GM18867 (cell line): ENCODE measurements around the gene RFC4.

Source experiments
- ATAC-seq: cut with Tn5 transposase; IDR thresholded peaks from one replicate; pipeline ENCODE4 v1.9.1; 2021; ENCODE audit warnings: mild to moderate bottlenecking, moderate library complexity; ENCODE audit not compliant: unreplicated experiment

Gene RFC4

GRCh38 chr3:186751480-186751879 is 54.8 kb downstream of the RFC4 start:
- ATAC-seq: no peak

DNA sequence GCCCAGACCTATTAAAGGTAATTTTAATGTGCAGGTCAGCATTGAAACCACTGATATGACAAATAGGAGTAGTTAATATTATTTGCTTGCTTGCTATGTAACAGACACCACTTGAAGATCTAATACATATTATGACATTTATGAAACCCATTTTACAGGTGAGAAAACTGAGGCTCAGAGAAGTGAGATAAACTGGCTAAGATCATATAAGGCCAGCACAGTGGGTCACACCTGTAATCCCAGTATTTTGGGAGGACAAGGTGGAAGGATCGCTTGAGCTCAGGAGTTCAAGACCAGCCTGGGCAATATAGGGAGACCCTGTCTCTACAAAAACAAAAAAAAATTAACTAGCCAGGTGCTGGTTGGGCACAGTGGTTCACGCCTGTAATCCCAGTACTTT is 56.0 kb downstream of the RFC4 start:
- ATAC-seq: no peak

DNA sequence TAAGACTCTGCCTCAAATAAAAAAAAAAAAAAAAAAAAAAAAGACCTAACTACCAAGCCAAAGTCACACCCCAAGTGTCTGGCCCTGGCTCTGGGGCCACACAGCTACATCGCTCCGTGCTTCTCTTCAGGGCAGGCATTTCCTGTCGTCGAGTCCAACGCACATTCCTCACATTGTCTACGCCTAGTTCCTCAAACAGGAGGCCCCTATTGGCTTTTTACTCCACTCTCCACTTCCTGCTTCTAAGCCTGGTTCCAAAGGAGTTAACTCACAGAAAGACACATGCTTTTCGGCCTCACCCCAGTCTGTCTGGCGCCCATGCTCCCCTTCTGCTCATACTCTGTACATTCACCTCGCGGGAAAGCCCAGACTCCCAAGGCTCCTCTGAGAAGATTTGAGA is 60.3 kb downstream of the RFC4 start:
- ATAC-seq: no peak

DNA sequence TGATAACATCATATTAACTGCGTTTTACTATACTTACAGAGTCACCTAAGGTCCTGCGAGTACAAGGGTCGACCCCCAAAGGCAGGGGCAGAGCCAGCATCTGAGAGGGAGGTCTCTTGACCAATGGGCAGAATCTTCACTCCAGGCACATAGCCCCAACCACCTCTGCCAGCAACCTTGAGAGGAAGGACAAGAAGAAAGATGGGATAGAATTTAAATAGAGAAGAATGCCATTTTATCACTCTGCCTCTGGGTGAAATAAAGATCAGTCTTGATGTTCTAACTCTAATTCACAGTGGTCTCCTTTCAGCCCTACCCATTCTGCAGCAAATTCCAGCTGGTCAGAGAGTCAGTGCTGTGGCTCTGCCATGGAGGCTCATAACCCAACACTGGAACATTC is 62.6 kb downstream of the RFC4 start:
- ATAC-seq: no peak

DNA sequence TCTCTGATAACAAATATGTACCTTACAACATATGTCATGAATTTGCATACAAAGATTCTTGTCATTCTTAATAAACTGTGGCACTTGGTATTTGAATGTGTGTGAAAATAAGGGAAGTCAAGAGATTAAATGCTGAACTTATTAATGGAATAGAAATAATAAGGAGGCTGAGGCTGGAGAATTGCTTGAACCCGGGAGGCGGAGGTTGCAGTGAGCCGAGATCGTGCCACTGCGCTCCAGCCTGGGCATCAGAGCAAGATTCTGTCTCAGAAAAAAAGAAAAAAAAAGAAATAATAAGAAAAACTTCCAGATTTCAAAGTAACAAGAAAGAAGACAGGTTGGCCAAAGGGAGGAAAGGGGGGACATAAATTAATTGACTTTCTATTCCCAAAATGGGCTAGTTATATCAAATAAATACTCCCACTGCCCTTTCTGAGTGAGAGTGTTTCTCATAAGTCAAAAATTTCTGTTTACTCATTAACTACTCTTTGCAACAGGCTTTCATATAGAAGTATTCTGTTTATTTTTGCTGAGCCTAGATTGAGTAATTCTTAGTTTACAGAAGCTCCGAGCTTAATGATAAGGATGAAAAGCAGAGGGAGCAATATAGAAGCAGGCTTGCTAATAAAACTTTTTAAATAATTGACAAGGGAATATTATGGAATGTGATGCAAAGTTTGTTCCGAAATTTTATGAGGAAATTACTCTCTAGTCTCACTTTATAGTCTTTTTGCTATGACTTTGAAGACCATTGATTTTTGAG is 63.5 kb downstream of the RFC4 start:
- no peak for ATAC-seq
